Mammary epithelial cell (primary cell): ENCODE measurements around the gene SYP.

Experiments used
- CTCF ChIP-seq, 2 donors: IDR thresholded peaks in 1 of 2; conservative IDR thresholded peaks in 1 of 2; 2 replicates each; pipeline ENCODE4 v1.5.1; 2011 to 2012; ENCODE audit warnings: inconsistent platforms in 2 of 2, low read length in 2 of 2, mild to moderate bottlenecking in 2 of 2, control low read depth in 1 of 2, low read depth in 1 of 2; ENCODE audit not compliant: insufficient read depth in 1 of 2; ENCODE audit errors: extremely low read depth in 1 of 2
- EZH2 ChIP-seq: IDR thresholded peaks from 2 replicates; pipeline ENCODE4 v1.6.1; 2012; ENCODE audit warnings: low read length, inconsistent platforms, borderline replicate concordance

GRCh38 chrX:49164589-49165360 lies 35.2 kb downstream of the SYP start:
- TF ChIP-seq CTCF (conservative IDR thresholded peaks at IDR 0.05 in 1 of 2, IDR thresholded peaks at IDR 0.05 in 1 of 2; ENCODE audit: extremely low read depth in 1 of 2, insufficient read depth in 1 of 2, low read depth in 1 of 2, low read length in 2 of 2) (no peak), EZH2 (no peak)
